DMS53 treated with DMSO at 0.1 percent for 48 hours (cell line): ENCODE data around the gene NCKAP5L.

Experiments used
- DNase-seq: peaks from one replicate; lab custom pipeline; 2025; ENCODE audit not compliant: unreplicated experiment; lab: John Stamatoyannopoulos, UW

Gene NCKAP5L

GRCh38 chr12:49825971-49826421, 2.2 kb downstream of the NCKAP5L start:
- no peak for DNase-seq

GRCh38 chr12:49825360-49825970, 2.7 kb downstream of the NCKAP5L start:
- no peak for DNase-seq

GRCh38 chr12:49824895-49825294, 3.3 kb downstream of the NCKAP5L start:
- DNase-seq = no peak

- DNase-seq = no peak
Observed at GRCh38 chr12:49824416-49824815, 3.8 kb downstream of the NCKAP5L start.

- DNase-seq = no peak
Observed at GRCh38 chr12:49823951-49824350, 4.3 kb downstream of the NCKAP5L start.

GRCh38 chr12:49823350-49823749, 4.9 kb downstream of the NCKAP5L start:
- no peak for DNase-seq

GRCh38 chr12:49821373-49822287, 6.6 kb downstream of the NCKAP5L start:
- DNase-seq = no peak

GRCh38 chr12:49819786-49820185, 8.4 kb downstream of the NCKAP5L start:
- DNase-seq = no peak

GRCh38 chr12:49818241-49818895, 9.8 kb downstream of the NCKAP5L start:
- DNase-seq = no peak

GRCh38 chr12:49813131-49813530, 15.1 kb downstream of the NCKAP5L start:
- DNase-seq = no peak

- no peak for DNase-seq
Observed at GRCh38 chr12:49811961-49812401, 16.2 kb downstream of the NCKAP5L start.

GRCh38 chr12:49811136-49811535, 17.1 kb downstream of the NCKAP5L start:
- no peak for DNase-seq

- DNase-seq = no peak
Observed at GRCh38 chr12:49809906-49810389, 18.3 kb downstream of the NCKAP5L start.

GRCh38 chr12:49809381-49809905, 18.8 kb downstream of the NCKAP5L start:
- DNase-seq = no peak

GRCh38 chr12:49808686-49809380, 19.4 kb downstream of the NCKAP5L start:
- DNase-seq = no peak

- no peak for DNase-seq
Observed at GRCh38 chr12:49807991-49808580, 20.1 kb downstream of the NCKAP5L start.

- no peak for DNase-seq
Observed at GRCh38 chr12:49806877-49807276, 21.3 kb downstream of the NCKAP5L start.

- no peak for DNase-seq
Observed at GRCh38 chr12:49806321-49806813, 21.8 kb downstream of the NCKAP5L start.

GRCh38 chr12:49805409-49805808, 22.8 kb downstream of the NCKAP5L start:
- DNase-seq = no peak

GRCh38 chr12:49804821-49805220, 23.4 kb downstream of the NCKAP5L start:
- DNase-seq = no peak
